Thymus (tissue), 11 donors: ENCODE data around the gene KMT2D. TPM values are rescaled to one million over a fixed set of nuclear protein-coding genes. Genes with fewer than 3 reads are reported as not detected.

Source experiments
- DNase-seq, 9 donors: peaks; one replicate each; pipeline ENCODE4 v3.0.0-alpha.2; 2013; ENCODE audit warnings: low spot score in 9 of 9, low read depth in 6 of 9, missing footprints in 1 of 9
- H3K27ac ChIP-seq, 2 donors: one replicate each; pipeline ENCODE4 v1.5.1; 2013; ENCODE audit warnings: control low read depth in 1 of 2, low read depth in 1 of 2, low read length in 1 of 2, mild to moderate bottlenecking in 1 of 2, moderate library complexity in 1 of 2
- H3K27me3 ChIP-seq, 2 donors: one replicate each; pipeline ENCODE4 v1.5.1; 2013; ENCODE audit warnings: low read length in 1 of 2; ENCODE audit not compliant: control insufficient read depth in 2 of 2, insufficient read depth in 1 of 2
- H3K36me3 ChIP-seq, 2 donors: one replicate each; pipeline ENCODE4 v1.5.1; 2013; ENCODE audit warnings: low read length in 1 of 2, mild to moderate bottlenecking in 1 of 2, moderate library complexity in 1 of 2; ENCODE audit not compliant: control insufficient read depth in 2 of 2, insufficient read depth in 2 of 2
- H3K4me1 ChIP-seq, 2 donors: one replicate each; pipeline ENCODE4 v1.5.1; 2013; ENCODE audit warnings: low read length in 2 of 2; ENCODE audit not compliant: control insufficient read depth in 2 of 2, insufficient read depth in 2 of 2
- H3K4me3 ChIP-seq, 2 donors: one replicate each; pipeline ENCODE4 v1.5.1; 2013; ENCODE audit warnings: low read length in 2 of 2, control low read depth in 1 of 2, mild to moderate bottlenecking in 1 of 2
- H3K9me3 ChIP-seq, 2 donors: one replicate each; pipeline ENCODE4 v1.5.1; 2013; ENCODE audit warnings: low read length in 1 of 2, mild to moderate bottlenecking in 1 of 2; ENCODE audit not compliant: control insufficient read depth in 2 of 2, insufficient read depth in 1 of 2
- WGBS: extraction: QIAGEN DNeasy Blood & Tissue Kit; methylation state at CpG from one replicate; pipeline ENCODE4 v1.1.7; 2013; 5-methylcytosine and 5-hydroxymethylcytosine counted together
- polyA plus RNA-seq: library from polyadenylated mRNA; stranded (reverse); fragments of 200-250 nt; gene quantifications from one replicate; pipeline ENCODE4 v1.2.3, GENCODE V29; 2013
- total RNA-seq: library from RNA; stranded (reverse); fragments of 120-200 nt; gene quantifications from one replicate; pipeline ENCODE4 v1.2.4, GENCODE V29; 2013
- donor health status: healthy.

KMT2D gene
- total and polyA plus RNA-seq, 2 donors = 13.3 to 37.4 TPM

GRCh38 chr12:49041881-49042484, 18.6 kb downstream of the KMT2D start:
- Histone ChIP-seq H3K4me3 (no peak overlapping the region), H3K4me1 (no peaks in the 10 kb centered on the region), H3K27ac (no peak overlapping the region), H3K9me3 (peaks cover 0 to 3% of the 10 kb centered on the region in 2 donors), H3K27me3 (no peaks in the 10 kb centered on the region), H3K36me3 (peaks cover 98 to 100% of the 10 kb centered on the region in 2 donors)
- DNase-seq = no peak
- 97% methylated on average over 18 of the region's 18 CpGs for WGBS

GRCh38 chr12:49041036-49041880, 19.3 kb downstream of the KMT2D start:
- Histone ChIP-seq H3K9me3 (peaks cover 0 to 3% of the 10 kb centered on the region in 2 donors), H3K27me3 (no peaks in the 10 kb centered on the region), H3K4me1 (no peaks in the 10 kb centered on the region), H3K4me3 (no peak overlapping the region), H3K36me3 (peaks cover 98 to 99% of the 10 kb centered on the region in 2 donors), H3K27ac (no peak overlapping the region)
- DNase-seq = no peak
- 98% methylated on average over 31 of the region's 31 CpGs for WGBS

GRCh38 chr12:49040364-49040855, 20.2 kb downstream of the KMT2D start:
- Histone ChIP-seq H3K27me3 (no peaks in the 10 kb centered on the region), H3K4me3 (no peak overlapping the region), H3K36me3 (peaks cover 90 to 97% of the 10 kb centered on the region in 2 donors), H3K9me3 (peaks cover 0 to 3% of the 10 kb centered on the region in 2 donors), H3K4me1 (no peaks in the 10 kb centered on the region), H3K27ac (no peak overlapping the region)
- WGBS = 98% methylated on average over 14 of the region's 14 CpGs
- no peak for DNase-seq

- DNase-seq = no peak
- Histone ChIP-seq H3K9me3 (peaks cover 0 to 3% of the 10 kb centered on the region in 2 donors), H3K4me3 (no peak overlapping the region), H3K4me1 (no peaks in the 10 kb centered on the region), H3K36me3 (peaks cover 89 to 97% of the 10 kb centered on the region in 2 donors), H3K27me3 (no peaks in the 10 kb centered on the region), H3K27ac (no peak overlapping the region)
- WGBS = 96% methylated on average over 30 of the region's 30 CpGs
Measured at GRCh38 chr12:49039421-49040363, 20.9 kb downstream of the KMT2D start.

- Histone ChIP-seq H3K4me3 (no peak overlapping the region), H3K36me3 (peaks cover 89 to 97% of the 10 kb centered on the region in 2 donors), H3K4me1 (no peaks in the 10 kb centered on the region), H3K27me3 (no peaks in the 10 kb centered on the region), H3K9me3 (peaks cover 0 to 3% of the 10 kb centered on the region in 2 donors), H3K27ac (no peak overlapping the region)
- WGBS = 98% methylated on average over 20 of the region's 20 CpGs
- DNase-seq = no peak
Measured at GRCh38 chr12:49038291-49038955, 22.2 kb downstream of the KMT2D start.

- Histone ChIP-seq H3K27ac (no peak overlapping the region), H3K27me3 (no peaks in the 10 kb centered on the region), H3K36me3 (peaks cover 89 to 97% of the 10 kb centered on the region in 2 donors), H3K4me3 (no peak overlapping the region), H3K9me3 (peaks cover 0 to 3% of the 10 kb centered on the region in 2 donors), H3K4me1 (no peaks in the 10 kb centered on the region)
- 98% methylated on average over 7 of the region's 7 CpGs for WGBS
- DNase-seq = no peak
Measured at GRCh38 chr12:49037947-49038237, 22.7 kb downstream of the KMT2D start.

- DNase-seq = no peak
- Histone ChIP-seq H3K4me3 (no peak overlapping the region), H3K27ac (no peak overlapping the region), H3K9me3 (peaks cover 0 to 3% of the 10 kb centered on the region in 2 donors), H3K27me3 (no peaks in the 10 kb centered on the region), H3K36me3 (peaks cover 89 to 97% of the 10 kb centered on the region in 2 donors), H3K4me1 (no peaks in the 10 kb centered on the region)
- WGBS = 98% methylated on average over 9 of the region's 9 CpGs
Measured at GRCh38 chr12:49037111-49037946, 23.3 kb downstream of the KMT2D start.

GRCh38 chr12:49036029-49036428, 24.6 kb downstream of the KMT2D start:
- WGBS = over 99% methylated on average over 4 of the region's 4 CpGs
- H3K27ac ChIP-seq = no peak overlapping the region
- H3K4me3 ChIP-seq = no peak overlapping the region
- H3K9me3 ChIP-seq = peaks cover 0 to 3% of the 10 kb centered on the region in 2 donors
- peaks cover 89 to 97% of the 10 kb centered on the region in 2 donors for H3K36me3 ChIP-seq
- no peak for DNase-seq
- H3K4me1 ChIP-seq = no peaks in the 10 kb centered on the region
- H3K27me3 ChIP-seq = no peaks in the 10 kb centered on the region
